Embryonic facial prominence (tissue), 1 donor: Measurements from ENCODE around the gene MPO.

Experiments used
- DNase-seq: peaks from one replicate; pipeline ENCODE4 v3.0.0-alpha.2; 2016; ENCODE audit errors: extremely low spot score

MPO gene

DNA sequence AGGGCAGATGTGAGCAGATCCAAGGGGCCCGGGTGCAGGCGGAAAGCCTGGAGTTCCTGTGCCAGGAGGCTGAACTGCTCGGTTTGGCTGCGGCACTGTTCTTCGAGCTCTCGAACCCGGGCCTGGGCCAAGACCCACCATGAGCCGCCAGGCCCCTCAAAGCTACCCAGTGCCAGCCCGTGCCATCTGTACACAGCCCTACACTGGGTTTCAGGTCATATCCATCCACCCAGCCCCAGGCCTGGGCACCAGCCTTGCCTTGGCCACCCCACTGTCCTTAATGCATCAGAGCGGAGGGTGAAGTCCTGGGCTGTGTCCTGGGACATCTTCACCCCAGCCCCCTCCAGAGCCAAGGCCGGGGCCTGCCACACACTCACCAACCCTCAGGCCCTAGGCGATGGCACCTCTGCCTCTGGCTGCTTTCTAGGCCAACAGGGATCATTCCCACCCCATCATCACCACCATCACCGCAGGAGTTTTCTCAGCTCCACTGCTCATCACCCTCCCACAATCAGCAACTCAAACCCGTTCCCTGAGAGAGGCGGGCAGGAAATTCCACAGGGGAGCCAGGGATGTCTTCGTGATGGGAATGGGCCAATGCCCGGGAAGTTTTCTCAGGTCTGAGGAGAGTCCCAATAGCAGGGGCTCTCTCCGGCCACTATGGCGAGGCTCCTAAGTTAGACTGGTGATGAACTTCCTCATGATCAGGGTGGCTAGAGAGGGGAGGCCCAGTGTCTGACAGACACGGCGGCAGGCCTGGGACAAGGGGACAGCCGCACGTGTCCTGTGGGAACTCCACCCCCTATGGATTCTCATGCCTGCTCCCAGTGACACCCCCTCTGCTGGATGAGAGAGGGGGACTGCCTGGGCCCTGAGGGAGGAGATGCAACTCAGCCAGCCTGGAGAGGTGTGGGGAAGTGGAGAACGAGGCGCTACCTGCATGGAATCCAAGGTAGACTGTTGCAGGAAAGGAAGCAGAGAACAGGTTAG, 38.7 kb upstream of the MPO start:
- no peak for DNase-seq

DNA sequence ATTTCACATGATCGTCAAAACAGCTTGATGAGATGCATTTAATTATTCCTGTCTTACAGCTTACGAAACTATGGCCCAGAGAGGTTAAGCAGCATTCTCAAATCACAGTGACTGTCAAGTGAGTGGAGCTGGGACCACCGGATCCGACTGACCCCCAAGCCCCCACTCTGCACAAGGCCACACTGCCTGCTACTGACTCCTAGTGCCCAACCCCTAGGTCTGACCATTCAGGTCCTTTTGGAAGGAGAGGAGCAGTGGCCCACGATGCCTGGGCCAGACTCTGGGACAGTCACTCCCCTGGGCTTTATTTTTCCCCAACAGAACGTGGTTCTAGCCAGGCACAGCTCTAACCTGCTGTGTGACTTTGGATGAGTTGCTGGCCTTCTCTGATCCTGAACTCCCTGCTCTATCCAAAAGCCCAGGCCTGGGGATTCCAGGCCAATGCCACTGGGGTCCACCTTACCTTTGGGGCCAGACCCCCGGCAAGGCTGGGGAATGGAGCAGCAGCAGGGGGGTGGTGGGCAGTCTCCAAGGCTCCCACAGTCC, 38.0 kb upstream of the MPO start:
- DNase-seq, result no peak

GRCh38 chr17:58318065-58318481, 37.3 kb upstream of the MPO start:
- DNase-seq, result no peak

GRCh38 chr17:58317421-58318064, 36.8 kb upstream of the MPO start:
- no peak for DNase-seq

DNA sequence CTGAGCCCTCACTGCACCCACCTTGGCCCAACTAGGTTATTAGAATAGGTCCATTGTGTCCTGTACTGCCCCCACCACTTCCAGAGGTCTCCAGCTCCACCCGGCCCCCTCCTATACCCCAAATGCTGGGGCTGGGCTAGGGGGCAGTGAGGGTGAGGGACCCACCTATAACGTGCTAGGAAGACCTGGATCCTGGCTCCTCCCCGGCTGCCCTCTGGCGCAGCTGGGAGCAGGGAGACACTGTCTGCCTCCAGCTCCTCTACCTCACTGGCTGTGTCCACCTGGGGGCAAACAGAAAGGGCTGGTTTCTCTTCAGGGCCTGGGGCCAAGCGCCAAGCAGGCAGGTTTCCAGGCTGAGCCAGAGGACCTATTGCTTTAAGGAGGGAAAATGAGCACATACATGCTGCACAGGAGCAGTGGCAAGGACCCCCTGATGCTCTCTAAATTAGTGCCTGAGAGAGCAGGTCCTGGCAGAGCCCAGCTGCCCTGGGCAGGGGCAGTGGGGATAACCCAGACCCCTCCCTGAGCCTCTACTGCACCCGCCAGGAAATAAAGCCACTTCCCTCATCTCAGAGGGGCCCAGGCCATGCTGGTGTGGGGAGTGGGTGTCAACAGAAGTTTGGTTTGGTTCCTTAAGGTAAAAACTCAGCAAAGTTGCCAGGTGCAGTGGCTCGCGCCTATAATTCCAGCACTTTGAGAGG, 35.7 kb upstream of the MPO start:
- DNase-seq, result no peak

- no peak for DNase-seq
These were observed 35.0 kb upstream of the MPO start for GRCh38 chr17:58315750-58316149.

GRCh38 chr17:58315281-58315711, 34.6 kb upstream of the MPO start:
- no peak for DNase-seq

- DNase-seq, result no peak
These were observed 33.9 kb upstream of the MPO start for GRCh38 chr17:58314706-58315015.

- no peak for DNase-seq
These were observed 33.3 kb upstream of the MPO start for GRCh38 chr17:58313815-58314705.

- DNase-seq, result no peak
These were observed 32.1 kb upstream of the MPO start for GRCh38 chr17:58312829-58313228.

DNA sequence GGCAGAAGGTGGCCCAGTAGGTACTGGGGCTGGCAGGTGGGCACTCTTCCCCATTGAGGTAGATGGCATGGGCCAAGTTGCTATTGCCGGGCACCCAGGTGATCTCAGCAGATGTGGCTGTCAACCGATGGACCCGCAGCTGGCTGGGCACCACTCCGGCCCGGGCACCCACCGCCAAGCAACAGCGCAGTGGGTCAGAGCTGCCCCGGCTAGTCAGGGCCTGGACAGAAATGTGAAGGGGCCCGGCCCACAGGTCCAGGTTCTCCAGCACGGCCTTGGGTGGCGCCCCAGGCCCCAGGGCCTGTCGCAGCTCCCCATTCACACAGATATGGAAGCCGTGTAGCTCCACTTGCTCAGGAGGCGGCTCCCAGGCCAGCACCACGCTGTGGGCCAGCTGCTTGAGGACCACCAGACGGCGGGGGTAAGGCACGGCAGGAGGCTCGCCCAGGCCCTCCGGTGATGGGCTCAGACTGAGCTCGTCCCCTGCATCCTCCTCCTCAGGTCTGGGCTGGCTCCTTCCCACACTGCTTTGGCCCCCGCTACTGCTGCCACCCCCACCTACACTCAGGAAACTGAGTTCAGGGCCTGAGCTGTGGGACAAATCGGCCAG, 31.4 kb upstream of the MPO start:
- no peak for DNase-seq

- DNase-seq, result no peak
These were observed 30.7 kb upstream of the MPO start for GRCh38 chr17:58311429-58311894.

DNA sequence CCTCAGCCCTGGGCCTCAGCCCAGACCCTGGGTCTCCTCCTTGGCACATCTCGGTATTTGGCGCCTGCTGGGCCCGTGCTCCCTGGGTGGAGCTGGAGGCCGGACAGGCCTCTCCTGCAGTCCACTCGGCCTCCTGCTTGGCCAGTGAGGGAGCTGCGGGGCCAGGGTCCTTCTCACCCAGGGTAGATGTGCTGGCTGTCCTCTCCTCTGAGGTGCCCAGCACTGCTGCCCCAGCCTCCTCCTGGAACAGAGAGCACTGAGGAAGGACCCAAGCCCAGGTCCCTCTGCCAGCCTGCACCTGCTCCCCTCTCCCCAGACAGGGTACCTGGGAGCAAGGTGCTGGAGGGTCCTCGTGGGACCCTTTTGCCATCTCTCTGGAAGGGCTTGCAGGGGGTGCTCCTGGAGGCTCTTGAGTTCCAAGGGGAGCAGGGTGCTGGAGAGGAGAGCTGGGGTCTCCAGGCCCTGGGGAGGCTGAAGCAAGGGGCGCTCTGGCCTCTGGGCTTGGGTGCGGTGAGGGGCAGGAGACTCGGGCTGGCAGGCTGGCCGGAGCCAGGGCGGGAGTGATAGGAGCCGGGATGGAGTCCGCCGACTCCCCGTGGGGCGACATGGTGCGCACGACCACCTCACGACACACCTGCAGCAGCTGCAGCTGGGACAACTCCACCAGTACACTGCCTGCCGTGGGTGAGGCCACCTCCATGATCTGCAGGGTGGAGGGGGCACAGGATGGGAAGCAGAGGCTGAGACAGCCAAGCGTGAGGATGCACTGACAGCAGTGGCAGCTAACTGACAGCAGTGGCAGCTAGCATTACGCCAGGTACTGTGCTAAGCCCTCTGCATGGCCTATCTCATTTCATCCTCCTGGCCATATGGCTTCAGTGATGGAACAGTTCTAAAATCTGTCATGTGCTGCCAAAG, 30.0 kb upstream of the MPO start:
- DNase-seq, result no peak

- DNase-seq, result no peak
These were observed 29.2 kb upstream of the MPO start for GRCh38 chr17:58309918-58310259.

DNA sequence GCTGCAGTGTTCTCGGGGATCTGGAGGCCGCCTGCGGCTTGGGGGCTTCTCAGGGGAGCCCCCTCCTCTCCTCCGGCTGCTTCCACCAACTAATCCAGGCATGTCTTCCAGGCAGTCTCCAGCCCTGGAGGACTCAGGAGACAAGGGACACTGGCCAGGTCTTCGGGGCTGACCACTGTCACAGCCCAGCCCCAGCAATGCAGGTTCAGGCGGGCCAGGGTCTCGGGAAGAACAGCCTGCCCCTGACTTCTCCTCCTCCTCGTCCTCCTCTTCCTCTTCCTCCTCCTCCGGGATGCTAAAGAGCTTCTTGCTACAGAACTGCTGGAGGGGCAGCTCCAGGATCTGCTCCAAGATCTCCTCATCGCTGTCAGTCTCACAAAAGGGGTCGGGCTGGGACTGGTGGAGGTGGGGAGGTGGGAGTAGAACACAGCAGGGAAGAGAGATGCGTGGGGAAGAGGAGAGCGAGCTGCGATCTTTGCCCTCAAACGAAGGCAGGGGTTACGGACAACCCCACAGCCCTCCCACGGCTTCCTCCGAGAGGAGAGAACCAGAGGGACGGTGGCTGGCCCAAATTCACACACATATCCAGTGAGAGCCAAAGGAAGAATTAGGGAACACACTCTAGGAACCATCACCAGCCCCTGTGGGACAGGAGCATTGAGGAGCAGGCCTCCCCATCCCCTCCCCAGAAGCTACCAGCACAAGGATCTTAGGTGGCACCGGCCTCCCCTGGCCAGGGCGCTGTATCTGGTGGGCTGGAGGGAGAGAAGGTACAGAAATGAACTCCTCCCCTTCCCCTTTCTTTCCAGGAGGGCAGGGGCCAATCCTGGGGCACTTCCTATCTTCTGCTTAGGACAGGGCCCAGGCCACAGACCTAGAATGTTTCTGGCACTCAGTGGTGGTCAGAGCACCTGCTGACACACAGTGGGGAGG, 28.5 kb upstream of the MPO start:
- no peak for DNase-seq

- DNase-seq, result no peak
These were observed 27.6 kb upstream of the MPO start for GRCh38 chr17:58308173-58308984.

DNA sequence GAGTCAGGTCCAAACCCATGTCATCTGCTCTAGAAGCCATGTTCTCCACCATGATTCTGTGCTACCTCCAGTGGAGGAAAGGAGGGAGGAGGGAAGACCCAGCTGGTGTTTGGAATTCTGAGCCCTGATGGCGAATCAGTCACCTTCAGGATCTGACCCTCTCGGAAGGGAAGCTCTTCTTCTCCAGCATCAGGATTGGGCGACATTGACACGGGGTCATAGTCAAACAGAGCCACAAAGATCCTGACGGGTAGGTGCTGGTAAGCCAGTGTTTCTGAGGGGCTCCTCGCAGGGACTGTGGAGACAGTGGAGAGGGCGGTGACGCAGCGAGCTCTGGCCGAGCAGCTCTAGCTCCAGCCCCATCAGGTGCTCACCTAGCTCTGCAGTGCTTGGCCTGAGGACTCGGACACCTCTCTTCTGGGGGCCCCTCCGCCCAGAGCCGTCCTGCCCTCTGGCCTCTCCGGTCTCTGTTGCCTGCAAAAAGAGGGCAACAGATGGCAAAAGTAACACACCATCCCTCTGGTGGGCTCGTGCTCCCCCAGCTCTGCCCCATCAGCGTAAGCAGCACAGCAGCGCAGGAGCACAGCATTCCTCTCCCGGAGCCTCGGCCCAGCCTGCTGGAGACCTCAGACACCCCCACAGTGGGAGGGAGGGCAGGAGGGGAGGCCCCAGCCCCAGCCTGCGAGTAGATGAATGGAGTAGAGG, 26.9 kb upstream of the MPO start:
- no peak for DNase-seq
